SU-DHL-6 (cell line): ENCODE results near the gene ELMO1.

Experiments
- H2AFZ ChIP-seq: fragments of 200-600 bp; sonication (generic); 2 replicates; pipeline ENCODE4 v1.6.1; 2014; ENCODE audit warnings: low read depth, mild to moderate bottlenecking, moderate library complexity, mixed read lengths, antibody characterized with exemption, low read length; ENCODE audit not compliant: severe bottlenecking
- H3F3A ChIP-seq: fragments of 200-600 bp; shearing (Covaris generic); 2 replicates; pipeline ENCODE4 v1.6.0; 2016; ENCODE audit warnings: antibody characterized with exemption, mild to moderate bottlenecking; ENCODE audit not compliant: insufficient read depth
- H3K27ac ChIP-seq: fragments of 200-600 bp; sonication (generic); 2 replicates; pipeline ENCODE4 v1.5.1; 2016; ENCODE audit warnings: low read depth, mild to moderate bottlenecking, low read length, moderate library complexity, mixed read lengths
- H3K27me3 ChIP-seq: fragments of 200-600 bp; sonication (generic), shearing (Covaris generic); 2 replicates; pipeline ENCODE4 v1.6.0; 2014; ENCODE audit warnings: mild to moderate bottlenecking, low read length
- H3K36me3 ChIP-seq: fragments of 200-600 bp; sonication (generic); 2 replicates; pipeline ENCODE4 v1.6.1; 2014; ENCODE audit warnings: mild to moderate bottlenecking, low read length, mixed read lengths
- H3K4me2 ChIP-seq: fragments of 300-600, 200-600 bp; shearing (Covaris generic), sonication (generic); 2 replicates; pipeline ENCODE4 v1.6.0; 2014; ENCODE audit warnings: low read length, low read depth, mild to moderate bottlenecking; ENCODE audit not compliant: poor library complexity, severe bottlenecking
- H3K4me3 ChIP-seq: fragments of 200-600 bp; sonication (generic); 2 replicates; pipeline ENCODE4 v1.5.1; 2014; ENCODE audit warnings: antibody characterized with exemption, low read length, mild to moderate bottlenecking, mixed read lengths; ENCODE audit not compliant: insufficient read depth, poor library complexity, severe bottlenecking
- H3K79me2 ChIP-seq: fragments of 200-600 bp; sonication (generic); 2 replicates; pipeline ENCODE4 v1.6.1; 2014; ENCODE audit warnings: mild to moderate bottlenecking, low read length, moderate library complexity; ENCODE audit not compliant: insufficient read depth
- H3K9ac ChIP-seq: fragments of 200-600 bp; sonication (generic); 2 replicates; pipeline ENCODE4 v1.7.0; 2014; ENCODE audit warnings: mild to moderate bottlenecking, low read length
- H3K9me2 ChIP-seq: fragments of 200-600 bp; sonication (generic); replicated peaks from 2 replicates; pipeline ENCODE4 v1.6.1; 2014; ENCODE audit warnings: low read length; ENCODE audit not compliant: insufficient read depth
- H3K9me3 ChIP-seq: fragments of 200-600 bp; sonication (generic); 2 replicates; pipeline ENCODE4 v1.6.1; 2014; ENCODE audit warnings: low read length, mixed read lengths; ENCODE audit not compliant: insufficient read depth
- H4K20me1 ChIP-seq: fragments of 200-600 bp; sonication (generic); 2 replicates; pipeline ENCODE4 v1.6.1; 2014; ENCODE audit warnings: low read depth, mild to moderate bottlenecking, antibody characterized with exemption, low read length, moderate library complexity, mixed read lengths
- CTCF ChIP-seq: fragments of 200-600 bp; sonication (generic); IDR thresholded peaks from one replicate; pipeline ENCODE4 v1.5.1; 2017; ENCODE audit warnings: antibody characterized with exemption, mild to moderate bottlenecking, low read length, moderate library complexity; ENCODE audit not compliant: insufficient read depth, poor library complexity, severe bottlenecking
- EZH2phosphoT487 ChIP-seq: fragments of 200-600 bp; sonication (generic), shearing (Covaris generic); conservative IDR thresholded peaks from 2 replicates; pipeline ENCODE4 v1.6.1; 2018; ENCODE audit warnings: mild to moderate bottlenecking, antibody characterized with exemption, low read length, moderate library complexity, mixed read lengths

ELMO1 gene

GRCh38 chr7:37295401-37295800 is 153.3 kb downstream of the ELMO1 start:
- no peak overlapping the region for H3K27ac ChIP-seq
- H3K9me3 ChIP-seq: no peaks in the 10 kb centered on the region
- H4K20me1 ChIP-seq: no peaks in the 10 kb centered on the region
- H3K9ac ChIP-seq: no peak overlapping the region
- H3K36me3 ChIP-seq: no peaks in the 10 kb centered on the region
- peaks cover 16% of the 10 kb centered on the region for H3F3A ChIP-seq
- no peaks in the 10 kb centered on the region for H3K9me2 ChIP-seq
- no peak overlapping the region for H2AFZ ChIP-seq
- no peaks in the 10 kb centered on the region for H3K27me3 ChIP-seq
- peaks cover 28% of the 10 kb centered on the region for H3K79me2 ChIP-seq
- no peak overlapping the region for H3K4me3 ChIP-seq
- TF ChIP-seq CTCF (no peak), EZH2phosphoT487 (no peak)
- H3K4me2 ChIP-seq: no peak overlapping the region

DNA sequence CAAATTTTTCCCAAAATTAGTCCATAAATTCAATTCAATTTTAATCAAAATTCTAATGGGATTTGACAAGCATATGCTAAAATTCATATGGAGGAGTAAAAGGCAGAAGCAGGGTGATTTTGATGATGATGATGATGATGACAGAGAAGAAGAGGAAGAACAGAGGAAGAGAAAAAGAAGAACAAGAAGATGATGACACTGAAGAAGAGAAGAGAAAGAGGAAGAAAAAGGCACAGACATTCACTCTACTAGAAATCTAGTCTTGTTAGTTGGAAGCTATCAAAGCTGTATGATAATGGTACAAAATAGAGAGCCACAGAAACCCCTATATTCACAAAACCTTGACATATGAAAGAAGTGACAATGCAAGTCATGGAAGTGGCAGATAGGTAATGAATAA is 157.9 kb downstream of the ELMO1 start:
- H4K20me1 ChIP-seq: no peaks in the 10 kb centered on the region
- peaks cover 44% of the 10 kb centered on the region for H3K79me2 ChIP-seq
- no peak overlapping the region for H3K4me3 ChIP-seq
- H3K27ac ChIP-seq: peak overlapping the region; percentile 82
- peaks cover 52% of the 10 kb centered on the region for H3F3A ChIP-seq
- H2AFZ ChIP-seq: no peak overlapping the region
- H3K9ac ChIP-seq: no peak overlapping the region
- H3K9me3 ChIP-seq: no peaks in the 10 kb centered on the region
- TF ChIP-seq EZH2phosphoT487 (no peak), CTCF (no peak)
- H3K27me3 ChIP-seq: no peaks in the 10 kb centered on the region
- H3K4me2 ChIP-seq: peak overlapping the region; percentile 43
- H3K36me3 ChIP-seq: no peaks in the 10 kb centered on the region
- no peaks in the 10 kb centered on the region for H3K9me2 ChIP-seq

DNA sequence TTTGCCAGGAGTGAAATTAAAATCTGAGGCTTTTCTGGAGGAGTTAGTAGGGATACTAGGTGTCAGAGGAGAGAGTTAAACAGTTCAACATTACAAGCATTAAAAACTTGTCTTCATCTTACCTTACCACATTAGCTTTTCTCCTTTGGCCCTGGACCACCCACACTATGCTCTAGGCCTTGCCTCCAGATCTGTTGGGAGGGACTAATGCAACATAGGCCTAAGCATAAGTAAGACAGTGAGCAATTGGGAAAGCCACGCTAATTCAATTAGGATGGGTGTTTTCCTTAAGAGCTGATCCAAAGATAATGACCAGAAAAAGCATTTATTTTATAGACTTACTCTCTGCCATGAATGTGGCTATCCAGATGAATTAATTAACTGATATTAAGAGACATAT is 158.9 kb downstream of the ELMO1 start:
- Histone ChIP-seq H3K4me2 (peak overlapping the region; percentile 43), H3K4me3 (no peak overlapping the region), H3K36me3 (no peaks in the 10 kb centered on the region), H2AFZ (no peak overlapping the region), H3K9me3 (no peaks in the 10 kb centered on the region), H3K27ac (peak overlapping the region; percentile 82), H3F3A (peaks cover 58% of the 10 kb centered on the region), H3K79me2 (peaks cover 50% of the 10 kb centered on the region), H3K27me3 (no peaks in the 10 kb centered on the region), H3K9ac (peak overlapping the region; percentile 25), H4K20me1 (no peaks in the 10 kb centered on the region), H3K9me2 (no peaks in the 10 kb centered on the region)
- TF ChIP-seq CTCF: no peak
- TF ChIP-seq EZH2phosphoT487: no peak
